Kidney epithelial cell (primary cell): ENCODE data around the gene RSBN1L. TPM values are rescaled to one million over a fixed set of nuclear protein-coding genes. Genes with fewer than 3 reads are reported as not detected.

ENCODE experiments used
- DNase-seq: peaks from one replicate; pipeline ENCODE4 v3.0.0-alpha.2; 2010; ENCODE audit warnings: low read depth
- H3K27me3 ChIP-seq: 2 replicates; pipeline ENCODE4 v1.6.0; 2011; ENCODE audit warnings: low read length; ENCODE audit not compliant: control insufficient read depth, insufficient read depth
- H3K36me3 ChIP-seq: 2 replicates; pipeline ENCODE4 v1.5.1; 2011; ENCODE audit warnings: low read length; ENCODE audit not compliant: control insufficient read depth, insufficient read depth
- H3K4me3 ChIP-seq: 2 replicates; pipeline ENCODE4 v1.5.1; 2011; ENCODE audit warnings: low read depth, mild to moderate bottlenecking, control low read depth, low read length
- CTCF ChIP-seq: IDR thresholded peaks from 2 replicates; pipeline ENCODE4 v1.5.1; 2011; ENCODE audit warnings: mild to moderate bottlenecking, moderate library complexity, low read length, control low read depth, inconsistent platforms; ENCODE audit not compliant: insufficient read depth, poor library complexity, severe bottlenecking
- total RNA-seq: library from RNA; depleted of rRNA; stranded (reverse); fragments of >200 nt; gene quantifications from 2 replicates; pipeline ENCODE4 v1.2.3, GENCODE V29; 2015

Gene RSBN1L
- total RNA-seq, 1 donor from 2014 or later, result 8.7 TPM

DNA sequence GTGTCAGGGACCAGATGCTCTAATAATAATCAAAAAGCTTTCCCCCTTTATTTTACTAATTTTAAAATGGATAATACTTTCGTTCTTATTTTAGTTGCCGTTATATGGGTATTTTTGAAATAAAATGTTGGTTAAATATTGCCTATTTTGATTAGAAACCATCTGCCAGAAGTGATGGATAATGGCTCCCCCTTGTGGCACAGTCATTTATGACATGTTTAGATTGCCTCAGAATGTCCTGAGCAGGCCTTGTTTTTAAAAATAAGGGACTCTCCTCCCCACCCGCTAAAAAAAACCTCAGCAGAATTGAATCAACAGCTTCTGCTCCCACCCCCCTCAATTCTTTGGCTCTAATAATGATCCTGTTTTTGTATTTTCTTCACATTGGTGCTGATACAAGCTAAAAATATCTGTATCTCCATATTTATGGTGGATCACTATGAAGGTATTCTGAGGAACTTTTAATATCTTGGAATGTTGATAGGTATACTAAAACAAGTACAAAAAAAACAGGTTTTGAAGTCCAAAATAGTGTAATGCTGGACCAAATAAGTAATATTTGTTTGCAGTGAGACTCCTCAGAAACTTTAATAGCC lies 63.1 kb downstream of the RSBN1L start:
- peak; percentile 72 for TF ChIP-seq CTCF
- H3K4me3 ChIP-seq, result no peak overlapping the region
- no peak for DNase-seq

DNA sequence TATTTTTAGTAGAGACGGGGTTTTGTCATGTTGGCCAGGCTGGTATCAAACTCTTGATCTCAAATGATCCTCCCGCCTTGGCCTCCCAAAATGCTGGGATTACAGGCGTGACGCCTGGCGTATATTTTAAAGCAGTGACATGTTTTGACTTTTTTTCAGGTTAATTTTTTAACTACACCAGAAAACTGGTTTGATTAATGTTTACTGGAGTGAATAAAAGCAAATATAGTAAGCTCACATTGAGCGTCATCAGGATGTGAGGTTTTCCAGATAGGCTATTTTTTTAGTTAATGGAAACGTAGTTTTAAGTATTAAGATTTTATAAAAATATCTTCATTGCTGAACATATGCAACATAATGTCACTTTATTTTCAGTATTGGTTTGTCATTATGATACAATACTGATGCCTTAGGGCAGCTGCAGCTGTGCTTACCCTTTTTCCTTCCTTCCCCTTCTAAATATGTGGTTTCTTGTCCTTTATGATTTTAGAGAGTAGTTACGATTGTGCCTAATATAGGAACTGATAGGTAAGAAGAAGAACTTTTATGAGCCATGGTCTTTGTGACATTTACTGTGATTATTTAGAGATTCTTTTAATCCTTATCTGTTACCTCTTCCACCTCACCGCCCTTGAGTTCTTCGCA lies 64.7 kb downstream of the RSBN1L start:
- no peaks in the 10 kb centered on the region for H3K27me3 ChIP-seq
- no peak for DNase-seq
- no peaks in the 10 kb centered on the region for H3K36me3 ChIP-seq
- no peak for TF ChIP-seq CTCF
- no peak overlapping the region for H3K4me3 ChIP-seq

More for the DNA sequence above, 63.1 kb downstream of the RSBN1L start:
- no peaks in the 10 kb centered on the region for H3K36me3 ChIP-seq
- no peaks in the 10 kb centered on the region for H3K27me3 ChIP-seq

GRCh38 chr7:77765481-77765880 lies 69.2 kb downstream of the RSBN1L start:
- no peak for TF ChIP-seq CTCF
- H3K4me3 ChIP-seq, result no peak overlapping the region

DNA sequence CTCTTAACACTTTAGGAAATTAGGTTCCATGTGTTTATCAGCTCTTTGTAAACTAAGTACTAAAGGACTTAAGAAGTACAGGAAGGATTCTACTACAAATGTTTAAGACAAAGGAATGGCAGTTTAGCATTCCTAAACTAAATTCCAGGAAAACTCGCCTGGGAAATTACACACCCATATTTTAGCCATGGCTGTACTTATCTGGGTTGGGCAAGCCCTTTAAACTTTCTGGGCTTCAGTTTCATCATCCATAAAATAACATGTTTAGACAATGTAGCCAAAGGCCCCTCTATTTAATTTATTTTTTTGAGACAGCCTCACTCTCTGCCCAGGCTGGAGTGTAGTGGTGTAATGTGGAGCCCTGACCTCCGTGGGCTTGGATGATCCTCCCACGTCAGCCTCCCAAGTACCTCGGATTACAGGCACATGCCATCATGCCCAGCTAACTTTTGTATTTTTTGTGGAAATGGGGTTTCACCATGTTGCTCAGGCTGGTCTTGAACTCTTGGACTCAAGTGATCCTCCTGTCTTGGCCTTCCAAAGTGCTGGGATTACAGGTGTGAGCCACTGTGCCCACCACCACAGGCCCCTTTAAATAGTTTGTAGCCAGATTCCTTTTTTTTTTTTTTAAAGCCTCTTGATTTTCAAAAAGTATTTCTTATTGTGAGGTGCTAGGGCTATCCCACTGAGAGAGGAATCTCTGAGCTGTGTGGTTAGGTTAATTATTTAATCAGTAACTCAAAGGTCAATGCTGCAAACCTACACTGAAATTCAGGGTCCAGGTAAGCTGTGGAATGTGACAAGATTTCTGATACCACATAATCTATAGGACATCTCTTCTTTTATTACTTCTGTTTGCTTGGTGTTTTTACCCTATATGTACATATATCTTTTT lies 69.9 kb downstream of the RSBN1L start:
- no peak for TF ChIP-seq CTCF
- no peak for DNase-seq

More at GRCh38 chr7:77765481-77765880, 69.2 kb downstream of the RSBN1L start:
- Histone ChIP-seq H3K36me3 (no peaks in the 10 kb centered on the region), H3K27me3 (no peaks in the 10 kb centered on the region)
- no peak for DNase-seq

DNA sequence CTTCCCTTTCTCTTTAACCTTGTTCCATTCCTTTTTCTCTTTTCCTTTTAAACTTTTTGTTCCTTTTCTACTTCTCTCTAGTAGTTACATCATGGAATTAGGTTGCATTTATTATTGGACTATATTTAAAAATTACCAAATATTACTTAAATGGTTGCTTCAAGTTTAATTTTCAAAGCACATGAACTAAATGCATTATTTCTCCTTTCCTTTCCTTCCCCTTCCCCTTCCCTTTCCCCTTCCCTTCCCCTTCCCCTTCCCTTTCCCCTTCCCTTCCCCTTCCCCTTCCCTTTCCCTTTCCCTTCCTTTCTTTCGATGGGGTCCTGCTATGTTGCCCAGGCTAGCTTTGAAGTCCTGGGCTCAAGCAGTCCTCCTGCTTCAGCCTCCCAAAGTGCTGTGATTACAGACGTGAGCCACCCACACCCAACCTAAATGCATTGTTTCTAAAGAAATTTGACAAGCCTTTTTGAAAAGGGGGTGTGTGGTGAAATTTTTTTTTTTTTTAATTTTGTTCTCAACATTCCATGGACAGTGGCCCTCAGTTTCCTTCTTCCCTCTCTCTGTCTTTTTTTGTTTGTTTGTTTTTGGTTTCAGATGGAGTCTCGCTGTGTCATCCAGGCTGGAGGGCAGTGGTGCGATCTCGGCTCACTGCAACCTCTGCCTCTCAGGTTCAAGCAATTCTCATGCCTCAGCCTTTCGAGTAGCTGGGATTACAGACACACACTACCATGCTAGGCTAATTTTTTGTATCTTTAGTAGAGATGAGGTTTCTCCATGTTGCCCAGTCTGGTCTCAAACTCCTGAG lies 70.7 kb downstream of the RSBN1L start:
- Histone ChIP-seq H3K27me3 (no peaks in the 10 kb centered on the region), H3K36me3 (no peaks in the 10 kb centered on the region), H3K4me3 (no peak overlapping the region)
- no peak for DNase-seq
- no peak for TF ChIP-seq CTCF

More for the DNA sequence above, 69.9 kb downstream of the RSBN1L start:
- H3K36me3 ChIP-seq, result no peaks in the 10 kb centered on the region
- H3K27me3 ChIP-seq, result no peaks in the 10 kb centered on the region
- H3K4me3 ChIP-seq, result no peak overlapping the region
